Coronary artery (tissue), 2 donors: ENCODE data around the gene NLGN1.
"Not testable (repeated sequence)": the region's sequence is repeated elsewhere in the genome, so short reads cannot be mapped to it uniquely, and the experiment has no call there.

Source experiments
- DNase-seq: peaks from one replicate; pipeline ENCODE4 v3.0.0-alpha.2; 2017; ENCODE audit warnings: low spot score
- H3K27ac ChIP-seq, 2 donors: fragments of 200-600 bp; sonication (generic); one replicate each; pipeline ENCODE4 v1.5.1; 2016 to 2019
- H3K4me3 ChIP-seq: fragments of 200-600 bp; sonication (generic); 2 replicates; pipeline ENCODE4 v1.5.1; 2016; ENCODE audit warnings: mild to moderate bottlenecking, moderate library complexity
- TF ChIP-seq, protein P1 (sequence below): fragments of 200-600 bp; sonication (generic); IDR thresholded peaks from one replicate; pipeline ENCODE4 v1.5.1; 2019; ENCODE audit warnings: antibody characterized with exemption

The NLGN1 gene

DNA sequence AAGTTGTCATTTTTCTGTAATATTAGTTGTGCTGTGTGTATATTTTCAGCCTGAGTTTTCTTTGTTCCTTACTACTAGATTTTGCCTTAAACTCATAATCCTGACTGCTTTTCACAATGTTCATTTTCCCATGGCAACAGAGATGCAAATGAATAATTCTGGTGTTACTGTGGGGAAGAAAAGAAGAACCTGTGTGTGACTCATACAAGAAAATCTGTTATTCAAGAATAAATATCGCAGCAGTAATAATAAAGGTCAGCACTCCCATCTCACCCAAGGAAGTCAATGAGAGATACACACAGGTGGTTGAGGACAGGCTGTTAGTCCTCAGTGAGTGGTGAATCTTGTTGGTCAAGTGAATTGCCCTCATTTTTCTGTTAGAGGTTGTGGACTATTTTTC lies 805.0 kb downstream of the NLGN1 start:
- no peak overlapping the region for H3K4me3 ChIP-seq
- TF ChIP-seq, protein P1, sequence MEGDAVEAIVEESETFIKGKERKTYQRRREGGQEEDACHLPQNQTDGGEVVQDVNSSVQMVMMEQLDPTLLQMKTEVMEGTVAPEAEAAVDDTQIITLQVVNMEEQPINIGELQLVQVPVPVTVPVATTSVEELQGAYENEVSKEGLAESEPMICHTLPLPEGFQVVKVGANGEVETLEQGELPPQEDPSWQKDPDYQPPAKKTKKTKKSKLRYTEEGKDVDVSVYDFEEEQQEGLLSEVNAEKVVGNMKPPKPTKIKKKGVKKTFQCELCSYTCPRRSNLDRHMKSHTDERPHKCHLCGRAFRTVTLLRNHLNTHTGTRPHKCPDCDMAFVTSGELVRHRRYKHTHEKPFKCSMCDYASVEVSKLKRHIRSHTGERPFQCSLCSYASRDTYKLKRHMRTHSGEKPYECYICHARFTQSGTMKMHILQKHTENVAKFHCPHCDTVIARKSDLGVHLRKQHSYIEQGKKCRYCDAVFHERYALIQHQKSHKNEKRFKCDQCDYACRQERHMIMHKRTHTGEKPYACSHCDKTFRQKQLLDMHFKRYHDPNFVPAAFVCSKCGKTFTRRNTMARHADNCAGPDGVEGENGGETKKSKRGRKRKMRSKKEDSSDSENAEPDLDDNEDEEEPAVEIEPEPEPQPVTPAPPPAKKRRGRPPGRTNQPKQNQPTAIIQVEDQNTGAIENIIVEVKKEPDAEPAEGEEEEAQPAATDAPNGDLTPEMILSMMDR = no peak
- no peak for DNase-seq
- no peak overlapping the region for H3K27ac ChIP-seq

DNA sequence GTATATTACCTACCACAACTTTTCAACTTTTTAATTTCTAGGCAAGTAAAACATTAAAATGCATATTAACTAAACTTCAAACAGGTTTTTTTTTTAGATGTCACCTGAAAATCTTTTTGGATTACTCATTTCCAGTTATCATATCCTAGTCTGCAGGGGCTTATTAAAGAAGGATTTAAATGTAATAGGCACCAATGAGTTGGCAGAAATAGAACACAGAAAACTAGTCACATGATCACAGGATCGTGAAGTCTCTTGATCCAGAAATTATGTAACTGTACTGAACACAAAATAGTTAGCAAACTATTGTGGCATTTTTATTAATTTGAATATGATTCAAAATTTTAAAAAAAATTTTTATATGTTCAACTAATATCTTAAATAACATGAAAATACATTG lies 807.2 kb downstream of the NLGN1 start:
- Histone ChIP-seq H3K4me3 (no peak overlapping the region), H3K27ac (no peak overlapping the region)
- TF ChIP-seq, protein P1 = no peak
- DNase-seq = no peak

DNA sequence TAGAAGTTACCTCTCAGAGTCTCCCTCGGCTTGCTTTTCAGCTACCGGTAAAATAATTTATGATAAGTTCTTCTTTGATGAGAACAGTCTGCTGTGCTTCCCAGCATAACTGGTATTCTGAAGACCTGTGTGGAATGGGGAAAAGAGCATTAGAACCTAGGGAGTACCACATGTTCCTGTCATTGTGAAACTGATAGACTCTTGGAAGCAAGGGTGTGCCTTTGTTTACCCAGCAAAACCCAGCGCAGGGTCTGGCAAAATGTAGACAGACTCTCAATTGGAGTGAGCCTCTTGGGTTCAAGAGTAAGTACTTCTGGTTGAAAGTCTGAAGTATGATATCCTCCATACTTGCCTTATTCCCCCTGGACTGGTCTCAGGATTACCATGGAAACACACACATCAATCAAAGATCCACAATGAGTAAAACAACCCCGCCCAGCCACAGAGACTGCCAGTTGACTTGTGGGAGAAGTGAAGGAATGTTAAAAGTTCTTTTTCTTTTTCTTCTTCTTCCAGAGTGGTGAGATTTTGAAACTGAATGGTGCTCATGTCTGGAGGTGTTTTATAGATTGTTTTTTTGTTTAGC lies 809.2 kb downstream of the NLGN1 start:
- H3K27ac ChIP-seq = no peak overlapping the region
- no peak overlapping the region for H3K4me3 ChIP-seq
- TF ChIP-seq, protein P1 = no peak
- DNase-seq = no peak

DNA sequence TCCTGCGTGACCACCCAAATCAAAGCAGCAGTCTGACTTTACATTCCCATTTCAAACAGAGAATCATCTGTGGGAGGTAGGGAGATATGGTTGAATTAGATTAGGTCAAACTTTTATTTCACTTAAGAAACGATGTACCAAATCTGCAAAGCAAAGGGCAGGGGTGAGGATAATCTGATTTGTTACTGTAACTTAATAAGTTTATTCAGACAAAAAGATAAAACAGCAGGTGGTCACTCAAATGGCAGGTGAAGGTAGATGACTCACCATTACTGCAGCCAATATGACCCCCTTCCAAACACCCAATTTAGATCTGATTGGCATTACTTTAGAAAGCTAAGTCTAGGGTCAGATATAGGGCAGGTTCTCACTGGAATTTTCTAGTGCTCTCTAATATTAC lies 810.6 kb downstream of the NLGN1 start:
- H3K4me3 ChIP-seq = no peak overlapping the region
- H3K27ac ChIP-seq = no peak overlapping the region
- TF ChIP-seq, protein P1 = no peak
- DNase-seq = no peak

DNA sequence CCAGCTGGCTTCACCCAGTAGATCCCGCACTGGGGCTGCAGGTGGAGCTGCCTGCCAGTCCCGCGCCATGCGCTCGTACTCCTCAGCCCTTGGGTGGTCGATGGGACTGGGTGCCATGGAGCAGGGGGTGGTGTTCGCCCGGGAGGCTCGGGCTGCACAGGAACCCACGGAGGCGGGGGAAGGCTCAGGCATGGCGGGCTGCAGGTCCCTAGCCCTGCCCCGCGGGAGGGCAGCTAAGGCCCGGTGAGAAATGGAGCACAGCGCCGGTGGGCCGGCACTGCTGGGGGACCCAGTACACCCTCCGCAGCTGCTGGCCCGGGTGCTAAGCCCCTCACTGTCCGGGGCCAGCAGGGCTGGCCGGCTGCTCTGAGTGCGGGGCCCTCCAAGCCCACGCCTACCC lies 814.4 kb downstream of the NLGN1 start:
- not testable (repeated sequence) for DNase-seq, H3K4me3 ChIP-seq

DNA sequence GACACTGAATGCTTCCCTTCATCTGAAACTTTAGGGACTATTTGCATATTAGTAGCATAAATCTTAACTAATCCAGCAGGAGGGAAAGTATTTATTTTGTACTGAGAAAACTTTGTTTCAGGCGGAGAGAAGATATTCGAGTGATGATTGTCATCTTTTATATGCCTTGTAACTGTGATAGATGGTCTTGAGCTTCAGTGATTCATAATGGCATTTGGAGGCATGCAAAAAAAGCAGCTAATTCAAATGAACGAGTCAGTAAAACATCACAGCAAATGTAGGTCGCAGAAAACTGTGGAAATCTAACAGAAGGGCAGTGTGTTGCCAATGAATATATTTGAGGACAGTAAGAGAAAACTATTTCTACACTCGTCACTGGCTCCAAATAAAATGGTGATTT lies 817.9 kb downstream of the NLGN1 start:
- H3K4me3 ChIP-seq = no peak overlapping the region
- DNase-seq = no peak
- H3K27ac ChIP-seq = no peak overlapping the region
- TF ChIP-seq, protein P1 = no peak

More for the DNA sequence above, 814.4 kb downstream of the NLGN1 start:
- not testable (repeated sequence) for H3K27ac ChIP-seq

DNA sequence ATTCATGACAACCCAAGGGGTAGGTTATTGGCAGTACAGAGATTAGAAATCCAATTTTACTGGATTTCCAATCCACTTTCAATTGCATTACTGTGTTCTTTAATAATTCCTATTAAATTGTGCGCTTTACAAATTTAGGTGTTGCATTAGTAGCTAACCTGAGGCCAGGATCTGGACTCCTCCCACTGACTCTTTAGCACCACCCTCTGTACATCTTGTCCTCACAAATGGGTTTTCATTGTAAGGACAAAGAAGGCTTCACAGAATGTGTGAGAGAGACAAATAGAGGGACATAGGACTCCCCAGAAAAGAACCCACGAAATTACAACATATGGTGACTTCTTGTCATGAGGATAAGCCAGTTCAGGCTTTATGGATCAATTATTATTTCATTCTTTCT lies 818.5 kb downstream of the NLGN1 start:
- Histone ChIP-seq H3K27ac (no peak overlapping the region), H3K4me3 (no peak overlapping the region)
- no peak for DNase-seq
- TF ChIP-seq, protein P1 = no peak
